K562 (cell line): ENCODE results near the gene HNRNPA2B1. TPM values are rescaled to one million over a fixed set of nuclear protein-coding genes. Genes with fewer than 3 reads are reported as not detected.

Experiments used
- ATAC-seq: fragments of 200-7000 bp; cut with Tn5 transposase; 3 replicates; pipeline ENCODE4 v1.9.1; 2020; ENCODE audit warnings: moderate library complexity
- BruUV-seq: library from RNA; stranded (reverse); fragments of 400-500 nt; replicated peaks from 2 replicates; lab custom pipeline; 2021; lab: Mats Ljungman, UMichigan
- CTCF ChIA-PET: fragments of 300-600 bp; formaldehyde crosslinking; extraction: SDS; loops from one replicate; lab custom pipeline; 2021; ENCODE audit warnings: low intra/inter-chr PET ratio; lab: Yijun Ruan, JAX
- POLR2A ChIA-PET: fragments of 300-600, 350-650 bp; sonication (Branson Sonifier 250); formaldehyde crosslinking; extraction: SDS; loops from one replicate; lab custom pipeline; 2021; ENCODE audit warnings: antibody characterized with exemption, inconsistent platforms; lab: Yijun Ruan, JAX
- DNase-seq, 4 experiments: peaks; one replicate each; pipeline versions ENCODE4 v3.0.0 to v3.0.0-alpha.2; 2011 to 2018; ENCODE audit warnings: low spot score in 3 of 4, mixed read lengths in 3 of 4; ENCODE audit errors: extremely low read depth in 1 of 4
- FAIRE-seq: peaks from 2 replicates; lab custom pipeline; 2011; peaks lifted over from hg19 to GRCh38; lab: Jason Lieb, UNC
- H2AFZ ChIP-seq: 2 replicates; pipeline ENCODE4 v1.6.0; 2011; ENCODE audit warnings: low read depth, low read length, control low read depth, inconsistent platforms
- H3K27ac ChIP-seq: fragments of 200-600 bp; 3 replicates; pipeline ENCODE4 v1.8.0; 2011; ENCODE audit warnings: low read depth, mild to moderate bottlenecking, control low read depth, inconsistent platforms, low read length, moderate library complexity, mixed read lengths; ENCODE audit errors: extremely low read depth
- H3K27me3 ChIP-seq, 2 experiments: fragments of 300-600 bp in 1 of 2; 2 replicates in 1 of 2; 3 replicates in 1 of 2; pipeline versions ENCODE4 v1.6.0 to v1.8.0; 2011; ENCODE audit warnings: inconsistent platforms in 2 of 2, low read length in 2 of 2, mild to moderate bottlenecking in 1 of 2, mixed read lengths in 1 of 2, moderate library complexity in 1 of 2; ENCODE audit not compliant: control insufficient read depth in 2 of 2, insufficient read depth in 2 of 2
- H3K36me3 ChIP-seq: fragments of 300-600 bp; 3 replicates; pipeline ENCODE4 v1.8.0; 2011; ENCODE audit warnings: mild to moderate bottlenecking, low read length, inconsistent platforms; ENCODE audit not compliant: control insufficient read depth, insufficient read depth
- H3K4me1 ChIP-seq, 2 experiments: fragments of 200-600 bp in 1 of 2; replicated peaks in 1 of 2; 2 replicates in 1 of 2; 3 replicates in 1 of 2; pipeline versions ENCODE4 v1.5.1 to v1.8.0; 2011; ENCODE audit warnings: inconsistent platforms in 2 of 2, low read length in 2 of 2, mild to moderate bottlenecking in 1 of 2, mixed read lengths in 1 of 2, moderate library complexity in 1 of 2; ENCODE audit not compliant: control insufficient read depth in 2 of 2, insufficient read depth in 2 of 2
- H3K4me2 ChIP-seq: 2 replicates; pipeline ENCODE4 v1.6.1; 2011; ENCODE audit warnings: low read length, control low read depth, inconsistent platforms, mixed read lengths; ENCODE audit not compliant: insufficient read depth
- H3K4me3 ChIP-seq: fragments of 200-600 bp; sonication (generic), shearing (Covaris generic); 2 replicates; pipeline ENCODE4 v1.5.1; 2016; ENCODE audit warnings: control low read depth, inconsistent platforms
- H3K79me2 ChIP-seq: fragments of 200-600 bp; 3 replicates; pipeline ENCODE4 v1.8.0; 2011; ENCODE audit warnings: low read length, inconsistent platforms; ENCODE audit not compliant: control insufficient read depth, insufficient read depth
- H3K9ac ChIP-seq, 2 experiments: 2 replicates each; pipeline versions ENCODE4 v1.6.0 to v1.6.1; 2011; ENCODE audit warnings: low read depth in 2 of 2, low read length in 2 of 2, control low read depth in 1 of 2, inconsistent platforms in 1 of 2, mild to moderate bottlenecking in 1 of 2, mixed read lengths in 1 of 2; ENCODE audit not compliant: insufficient read depth in 1 of 2
- H3K9me1 ChIP-seq: one replicate; pipeline ENCODE4 v1.6.0; 2011; ENCODE audit warnings: inconsistent platforms, mild to moderate bottlenecking, low read length, moderate library complexity; ENCODE audit not compliant: control insufficient read depth, insufficient read depth
- H3K9me3 ChIP-seq: replicated peaks from 2 replicates; pipeline ENCODE4 v1.5.1; 2011; ENCODE audit warnings: low read depth, low read length, inconsistent platforms; ENCODE audit not compliant: control insufficient read depth, insufficient read depth
- H4K20me1 ChIP-seq: replicated peaks from 2 replicates; pipeline ENCODE4 v1.6.1; 2011; ENCODE audit warnings: low read length, inconsistent platforms, mixed read lengths; ENCODE audit not compliant: control insufficient read depth, insufficient read depth
- ATF7 ChIP-seq: fragments of 450-650 bp; IDR thresholded peaks from 2 replicates; pipeline ENCODE4 v1.7.1; 2014; ENCODE audit warnings: mild to moderate bottlenecking, moderate library complexity
- BRD4 ChIP-seq: fragments of 200-600 bp; sonication (generic); IDR thresholded peaks from 2 replicates; pipeline ENCODE4 v1.6.1; 2017; ENCODE audit warnings: inconsistent platforms
- CCAR2 ChIP-seq: fragments of 200-400 bp; formaldehyde crosslinking; IDR thresholded peaks from 2 replicates; pipeline ENCODE4 v1.6.1; 2017; ENCODE audit warnings: mild to moderate bottlenecking, low read depth, low read length
- FOXO4 ChIP-seq: fragments of 450-650 bp; formaldehyde crosslinking; IDR thresholded peaks from 2 replicates; pipeline ENCODE4 v1.4.0; 2020; ENCODE audit warnings: mild to moderate bottlenecking, moderate library complexity
- GABPA ChIP-seq: fragments of 200-800 bp; sonication (Bioruptor generic); conservative IDR thresholded peaks from 2 replicates; pipeline ENCODE4 v1.6.1; 2016; ENCODE audit warnings: low read depth, missing genetic modification characterization, missing compliant biosample characterization
- HNRNPH1 ChIP-seq: fragments of 200-400 bp; formaldehyde crosslinking; optimal IDR thresholded peaks from 2 replicates; pipeline ENCODE3; 2017; ENCODE audit warnings: low read depth, mild to moderate bottlenecking, low read length, moderate library complexity
- ID3 ChIP-seq, 2 experiments: fragments of 250-450 bp in 1 of 2; fragments of 450-650 bp in 1 of 2; sonication (Bioruptor Pico) in 1 of 2; IDR thresholded peaks; 2 replicates each; pipeline versions ENCODE4 v1.6.1 to v1.8.0; 2016 to 2021; ENCODE audit warnings: mild to moderate bottlenecking in 2 of 2, moderate library complexity in 2 of 2, missing compliant biosample characterization in 1 of 2, missing genetic modification characterization in 1 of 2
- IRF9 ChIP-seq: fragments of 450-650 bp; IDR thresholded peaks from 2 replicates; pipeline ENCODE4 v1.6.1; 2016; ENCODE audit warnings: missing biosample characterization, missing genetic modification characterization
- LARP7 ChIP-seq: fragments of 450-650 bp; IDR thresholded peaks from 2 replicates; pipeline ENCODE4 v1.6.1; 2016
- MAZ ChIP-seq, 2 experiments: fragments of 450-650 bp in 1 of 2; sonication (generic) in 1 of 2; formaldehyde crosslinking; IDR thresholded peaks in 1 of 2; conservative IDR thresholded peaks in 1 of 2; 2 replicates each; pipeline versions ENCODE4 v1.4.0 to v1.5.0; 2020; ENCODE audit warnings: mild to moderate bottlenecking in 1 of 2, missing genetic modification reagents in 1 of 2
- MNT ChIP-seq, 2 experiments: fragments of 450-650 bp; conservative IDR thresholded peaks; 2 replicates each; pipeline ENCODE4 v1.6.1; 2017; ENCODE audit warnings: mild to moderate bottlenecking in 2 of 2, moderate library complexity in 2 of 2
- MTA2 ChIP-seq: fragments of 450-650 bp; IDR thresholded peaks from 2 replicates; pipeline ENCODE4 v1.6.1; 2016; ENCODE audit warnings: low read depth
- PKNOX1 ChIP-seq: fragments of 450-650 bp; IDR thresholded peaks from 2 replicates; pipeline ENCODE4 v1.6.1; 2016
- ZNF707 ChIP-seq: fragments of 250-450 bp; sonication (Bioruptor Pico); conservative IDR thresholded peaks from 2 replicates; pipeline ENCODE4 v1.8.0; 2022; ENCODE audit warnings: inconsistent platforms, mild to moderate bottlenecking, moderate library complexity
- WGBS: fragments of 100-300 bp; shearing (Covaris generic); methylation state at CpG from one replicate; pipeline ENCODE4 v1.1.6; 2016; ENCODE audit warnings: low coverage, mixed read lengths; ENCODE audit not compliant: insufficient coverage; ENCODE audit errors: missing lambda C conversion rate; 5-methylcytosine and 5-hydroxymethylcytosine counted together
- in situ Hi-C: fragments of 300-500 bp; cut with MboI; formaldehyde crosslinking; loops from 4 replicates; pipeline ENCODE4 v1.15.0; 2018; ENCODE audit warnings: inconsistent platforms, mixed read lengths
- intact Hi-C: fragments of 100-400 bp; cut with micrococcal nuclease; formaldehyde crosslinking; loops from 2 replicates; pipeline ENCODE4 v1.14.2; 2022
- polyA plus RNA-seq, 8 experiments: library from polyadenylated mRNA; depleted of rRNA in 4 of 8; stranded (reverse) in 5 of 8; unstranded in 3 of 8; fragments of >200 nt; fragmentation: Nextera tagmentation in 2 of 8; fragmentation: Illumina TruSeq in 1 of 8; extraction: Ambion mirVana in 2 of 8; extraction: Trizol in 1 of 8; gene quantifications; 2 replicates each; pipeline versions ENCODE4 v1.2.1 to v1.2.3, GENCODE V29; 2011 to 2014; ENCODE audit warnings: inconsistent platforms in 1 of 8, missing spikeins in 1 of 8
- total RNA-seq, 7 experiments: library from RNA; depleted of rRNA in 6 of 7; stranded (reverse); fragments of >200 nt in 6 of 7; fragmentation: Illumina TruSeq in 2 of 7; extraction: Trizol in 2 of 7; gene quantifications; 2 replicates each; pipeline versions ENCODE4 v1.2.1 to v1.2.3, GENCODE V29; 2011 to 2021; ENCODE audit warnings: low replicate concordance in 1 of 7

Gene HNRNPA2B1
- total and polyA plus RNA-seq, 9 of the 15 experiments (the other 6 are each of a cell fraction or from before 2014, with no cell fraction given), result 630 to 1,989 (median 865) TPM

GRCh38 chr7:26233902-26234511 lies 33.5 kb upstream of the HNRNPA2B1 start:
- Histone ChIP-seq H3K4me2 (peak overlapping the region; percentile 77), H3K9ac (peak overlapping the region; percentile 38 to 46; a peak in 3 of 4 replicates), H3K4me1 (peaks cover 12 to 34% of the 10 kb centered on the region in 2 experiments; a peak in 4 of 5 replicates), H4K20me1 (no peaks in the 10 kb centered on the region), H2AFZ (peak overlapping the region; percentile 100), H3K27me3 (no peaks in the 10 kb centered on the region), H3K27ac (peak overlapping the region; percentile 92), H3K79me2 (no peaks in the 10 kb centered on the region), H3K9me1 (no peaks in the 10 kb centered on the region), H3K9me3 (no peaks in the 10 kb centered on the region), H3K4me3 (no peak overlapping the region), H3K36me3 (no peaks in the 10 kb centered on the region)
- ChIA-PET POLR2A (interaction anchor here (0.9 to 3.3 kb wide), 9 partner anchors 9 to 45 kb away, joined by 3 to 23 read pairs (median 4); partner anchors contain the start of genes CBX3 and HNRNPA2B1), CTCF (no interaction called here)
- peak; percentile 91 for FAIRE-seq
- peak; percentile 90 for ATAC-seq
- in situ Hi-C loops, result no loop called here
- DNase-seq, result peak; percentile 67 to 88 (median 76)
- 1% methylated on average over 5 of the region's 5 CpGs for WGBS
- intact Hi-C loops, result no loop called here
- no TSS peak for BruUV-seq
- TF ChIP-seq PKNOX1 (peak; percentile 96), MTA2 (peak; percentile 38; the same call in 1 of the 2 replicates), ATF7 (peak; percentile 58), HNRNPH1 (no peak), ZNF707 (CRISPR knock-in tag) (0 out of 2 replicates have a peak, but pooled peaks have one; percentile 8), ID3 (CRISPR knock-in tag; IDR thresholded peaks at IDR 0.05) (no peak), ID3 (tag; IDR thresholded peaks at IDR 0.05) (peak; percentile 88; the same call in 1 of the 2 replicates), MAZ (CRISPR knock-in tag; conservative IDR thresholded peaks at IDR 0.05 in 1 of 2, IDR thresholded peaks at IDR 0.05 in 1 of 2) (peak; percentile 76 to 84), IRF9 (tag) (peak; percentile 74), BRD4 (0 out of 2 replicates have a peak, but pooled peaks have one; percentile 72), FOXO4 (CRISPR knock-in tag) (peak; percentile 67; the same call in 1 of the 2 replicates), GABPA (tag) (peak; percentile 43; the same call in 1 of the 2 replicates), LARP7 (peak; percentile 80), CCAR2 (no peak), MNT (conservative IDR thresholded peaks at IDR 0.05) (peak in 1 of 2 experiments; percentile 33; a peak in 1 of 4 replicates)
